ENCODE data around the gene SOCS2.
A peak's percentile ranks its signal among the peaks of the same experiment; 100 is the strongest.

SOCS2 gene

DNA sequence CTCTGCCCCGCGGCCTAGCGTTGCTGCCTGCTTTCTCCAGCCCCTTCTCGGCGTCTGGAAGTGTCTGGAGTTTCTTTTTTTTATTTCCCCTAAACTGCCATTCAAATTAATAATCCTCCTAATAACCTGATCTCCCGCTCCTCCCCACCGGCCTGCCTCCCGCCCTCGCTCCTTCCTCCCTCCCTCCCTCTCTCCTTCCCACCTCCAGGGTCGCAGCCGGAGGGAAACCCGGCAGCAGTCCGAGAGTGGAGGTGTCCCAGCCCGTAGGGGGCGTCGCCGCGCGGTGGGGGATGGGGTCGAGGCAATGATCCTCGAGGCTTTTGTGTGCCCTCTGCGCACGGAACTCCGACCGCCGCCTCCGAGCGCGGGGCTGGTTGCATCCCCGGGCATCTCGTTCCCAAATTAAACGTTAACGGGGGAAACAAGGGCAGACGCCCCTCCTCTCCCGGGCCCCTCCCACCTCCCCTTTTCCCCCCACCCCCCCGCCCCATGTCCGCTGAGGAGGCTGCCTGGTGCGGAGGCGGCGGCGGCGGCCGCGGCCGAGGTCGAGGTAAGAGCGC, 1.0 kb upstream of the SOCS2 start:
- TF ChIP-seq Cebpa-rat (IDR thresholded peaks at IDR 0.05) = no peak
- H3K4me1 ChIP-seq = peaks cover 20 to 38% (median 34%) of the 10 kb centered on the region in 10 experiments; a peak in 19 of 20 replicates
- H3K4me2 ChIP-seq = peak overlapping the region; percentile 91 to 100 (median 99)
- peaks cover 84 to 100% (median 98%) of the 10 kb centered on the region in 11 experiments for H3K27me3 ChIP-seq
- peak overlapping the region; percentile 65 to 77 (median 71); a peak in 21 of 22 replicates for H3K9ac ChIP-seq
- H4K20me1 ChIP-seq = peaks cover 9 to 56% (median 46%) of the 10 kb centered on the region in 11 experiments; a peak in 21 of 22 replicates
- peak overlapping the region; percentile 59 to 83 (median 70) for H3K4me3 ChIP-seq
- peak overlapping the region in 10 of 11 experiments; percentile 6 to 75 (median 62); a peak in 17 of 22 replicates for H3K27ac ChIP-seq
- H3K36me3 ChIP-seq = no peaks in the 10 kb centered on the region
- H3K9me3 ChIP-seq (replicated peaks in 1 of 11) = no peaks in the 10 kb centered on the region

DNA sequence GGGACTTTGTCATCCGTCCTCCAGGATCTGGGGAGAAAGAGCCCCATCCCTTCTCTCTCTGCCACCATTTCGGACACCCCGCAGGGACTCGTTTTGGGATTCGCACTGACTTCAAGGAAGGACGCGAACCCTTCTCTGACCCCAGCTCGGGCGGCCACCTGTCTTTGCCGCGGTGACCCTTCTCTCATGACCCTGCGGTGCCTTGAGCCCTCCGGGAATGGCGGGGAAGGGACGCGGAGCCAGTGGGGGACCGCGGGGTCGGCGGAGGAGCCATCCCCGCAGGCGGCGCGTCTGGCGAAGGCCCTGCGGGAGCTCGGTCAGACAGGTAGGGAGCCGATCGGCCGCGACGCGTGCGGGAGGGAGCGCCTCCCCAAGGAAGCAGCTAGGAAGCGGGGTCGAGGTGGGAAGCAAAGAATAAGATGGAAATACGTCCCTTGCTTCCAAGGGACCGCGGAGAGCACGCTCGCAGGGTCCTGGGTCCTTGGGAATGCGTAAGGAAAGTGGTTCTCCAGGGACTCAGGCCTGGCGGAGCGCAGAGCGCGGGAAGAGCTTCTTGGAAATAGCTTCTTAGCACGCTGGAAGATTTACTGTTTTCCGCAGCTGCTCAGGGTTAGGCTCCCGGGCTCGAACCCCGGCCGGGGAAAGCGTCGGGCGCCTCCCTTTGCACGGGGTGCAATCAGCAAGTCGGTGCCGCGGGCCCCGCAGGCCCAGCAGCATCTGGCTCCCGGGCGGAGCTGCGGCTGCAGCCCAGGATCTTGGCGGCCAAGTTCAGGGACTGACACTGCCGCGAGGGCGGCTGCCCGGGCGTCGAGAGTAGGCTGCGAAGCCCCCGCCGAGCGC, 457 bp downstream of the SOCS2 start:
- H3K4me1 ChIP-seq = peaks cover 20 to 38% (median 34%) of the 10 kb centered on the region in 10 experiments; a peak in 19 of 20 replicates
- peaks cover 9 to 56% (median 46%) of the 10 kb centered on the region in 11 experiments; a peak in 21 of 22 replicates for H4K20me1 ChIP-seq
- peak overlapping the region in 4 of 11 experiments; percentile 3 to 47 (median 14); a peak in 4 of 22 replicates for H3K9ac ChIP-seq
- peak overlapping the region; percentile 85 to 100 (median 97) for H3K4me2 ChIP-seq
- TF ChIP-seq Cebpa-rat (IDR thresholded peaks at IDR 0.05) = no peak
- peak overlapping the region; percentile 43 to 83 (median 68); a peak in 19 of 20 replicates for H3K4me3 ChIP-seq
- H3K27me3 ChIP-seq = peaks cover 94 to 100% (median 100%) of the 10 kb centered on the region in 11 experiments
- H3K9me3 ChIP-seq (replicated peaks in 1 of 11) = no peaks in the 10 kb centered on the region
- no peak overlapping the region for H3K27ac ChIP-seq
- no peaks in the 10 kb centered on the region for H3K36me3 ChIP-seq

DNA sequence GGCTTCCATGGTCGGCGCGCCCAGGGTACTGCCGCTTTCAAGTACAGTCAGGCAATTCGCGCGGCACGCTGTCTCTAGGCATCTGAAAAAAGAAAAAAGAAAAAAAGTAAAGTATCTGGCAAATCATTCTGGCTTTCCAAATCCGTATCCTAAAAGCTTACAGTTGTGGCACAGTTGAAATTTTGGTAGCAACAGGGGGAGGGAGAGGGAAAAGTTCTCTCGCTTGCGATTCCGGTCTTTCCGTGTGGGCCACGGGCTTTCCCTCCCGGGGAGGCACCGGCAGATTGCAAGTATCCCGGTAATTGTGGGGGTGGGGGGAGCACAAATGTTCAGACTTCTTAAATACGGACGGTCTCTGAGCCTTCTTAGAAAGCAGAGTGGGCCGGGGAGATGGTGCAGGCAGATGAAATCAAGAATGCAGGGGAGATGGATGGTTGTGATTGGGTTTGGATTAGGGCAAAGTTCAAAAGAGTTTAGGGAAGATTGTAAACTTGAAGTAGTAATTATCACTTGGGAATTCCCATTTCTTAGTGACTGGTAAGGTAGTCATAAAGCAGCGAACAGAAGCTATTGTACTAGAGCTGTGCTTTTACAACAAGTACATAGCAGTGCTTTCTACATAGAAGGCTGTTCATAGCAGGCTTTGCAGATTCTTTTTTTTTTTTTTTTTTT, 1.2 kb downstream of the SOCS2 start:
- Histone ChIP-seq H3K4me2 (peak overlapping the region; percentile 85 to 100 (median 97); a peak in 21 of 22 replicates), H3K27me3 (peaks cover 96 to 100% (median 100%) of the 10 kb centered on the region in 11 experiments), H3K4me1 (peaks cover 20 to 38% (median 34%) of the 10 kb centered on the region in 10 experiments; a peak in 19 of 20 replicates), H3K36me3 (no peaks in the 10 kb centered on the region), H3K27ac (no peak overlapping the region), H4K20me1 (peaks cover 9 to 56% (median 46%) of the 10 kb centered on the region in 11 experiments; a peak in 21 of 22 replicates), H3K4me3 (peak overlapping the region in 8 of 10 experiments; percentile 60 to 83 (median 70); a peak in 14 of 20 replicates), H3K9ac (peak overlapping the region in 2 of 11 experiments; percentile 4 to 24; a peak in 3 of 22 replicates), H3K9me3 (replicated peaks in 1 of 11) (no peaks in the 10 kb centered on the region)
- no peak for TF ChIP-seq Cebpa-rat (IDR thresholded peaks at IDR 0.05)

DNA sequence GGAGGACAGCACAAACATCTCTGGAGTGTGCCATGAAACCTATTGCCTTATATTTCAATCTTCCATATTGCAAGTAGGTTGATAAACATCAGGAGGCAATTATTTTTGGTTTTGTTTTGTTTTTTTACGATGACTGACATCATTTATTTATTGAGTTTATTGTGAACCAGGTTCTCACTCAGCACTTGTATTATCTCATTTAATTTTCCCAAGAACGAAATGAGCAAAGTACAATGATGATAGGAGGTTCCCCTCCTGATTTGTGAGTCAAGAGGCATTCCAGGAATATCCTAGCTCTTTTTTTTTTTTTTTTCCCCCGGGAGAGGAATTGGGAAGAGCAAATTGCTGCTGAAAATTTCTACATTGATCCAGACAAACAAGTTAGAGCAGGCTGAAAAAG, 4.7 kb downstream of the SOCS2 start:
- TF ChIP-seq Cebpa-rat (IDR thresholded peaks at IDR 0.05) = no peak
- H3K4me1 ChIP-seq = peaks cover 11 to 17% (median 15%) of the 10 kb centered on the region in 10 experiments; a peak in 19 of 20 replicates
- H3K27me3 ChIP-seq = peaks cover 75 to 97% (median 86%) of the 10 kb centered on the region in 11 experiments
- no peak overlapping the region for H3K4me2 ChIP-seq
- no peak overlapping the region for H3K9ac ChIP-seq
- no peaks in the 10 kb centered on the region for H3K36me3 ChIP-seq
- no peak overlapping the region for H3K27ac ChIP-seq
- H3K4me3 ChIP-seq = no peak overlapping the region
- H3K9me3 ChIP-seq (replicated peaks in 1 of 11) = no peaks in the 10 kb centered on the region
- peaks cover 9 to 34% (median 24%) of the 10 kb centered on the region in 11 experiments; a peak in 21 of 22 replicates for H4K20me1 ChIP-seq

DNA sequence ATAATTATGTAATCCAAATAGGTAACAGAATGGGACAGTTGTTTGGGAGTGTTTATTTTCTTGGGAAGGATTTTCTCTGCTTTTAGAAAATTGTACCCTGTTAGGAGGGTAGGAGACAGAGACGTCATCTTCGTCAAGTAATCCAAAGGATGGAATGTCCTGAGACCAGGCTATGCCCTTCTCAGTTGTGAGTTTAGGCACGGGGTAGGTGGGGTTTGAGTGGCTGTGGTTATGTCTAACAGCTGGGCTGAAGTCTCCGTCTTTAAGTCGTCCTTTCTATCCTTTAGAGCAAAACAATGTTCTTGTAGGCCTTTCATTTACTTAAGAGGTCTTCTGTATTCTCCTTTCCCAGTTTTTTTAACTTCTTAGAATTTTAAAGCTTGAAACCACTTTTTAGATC, 5.7 kb downstream of the SOCS2 start:
- Histone ChIP-seq H3K4me3 (no peak overlapping the region), H3K36me3 (no peaks in the 10 kb centered on the region), H3K9me3 (replicated peaks in 1 of 11) (no peaks in the 10 kb centered on the region), H3K9ac (no peak overlapping the region), H3K27ac (no peak overlapping the region), H3K4me1 (peaks cover 2 to 7% (median 5%) of the 10 kb centered on the region in 10 experiments; a peak in 17 of 20 replicates), H3K4me2 (no peak overlapping the region), H3K27me3 (peaks cover 69 to 97% (median 83%) of the 10 kb centered on the region in 11 experiments), H4K20me1 (peaks cover 8 to 24% (median 14%) of the 10 kb centered on the region in 11 experiments; a peak in 21 of 22 replicates)
- no peak for TF ChIP-seq Cebpa-rat (IDR thresholded peaks at IDR 0.05)

DNA sequence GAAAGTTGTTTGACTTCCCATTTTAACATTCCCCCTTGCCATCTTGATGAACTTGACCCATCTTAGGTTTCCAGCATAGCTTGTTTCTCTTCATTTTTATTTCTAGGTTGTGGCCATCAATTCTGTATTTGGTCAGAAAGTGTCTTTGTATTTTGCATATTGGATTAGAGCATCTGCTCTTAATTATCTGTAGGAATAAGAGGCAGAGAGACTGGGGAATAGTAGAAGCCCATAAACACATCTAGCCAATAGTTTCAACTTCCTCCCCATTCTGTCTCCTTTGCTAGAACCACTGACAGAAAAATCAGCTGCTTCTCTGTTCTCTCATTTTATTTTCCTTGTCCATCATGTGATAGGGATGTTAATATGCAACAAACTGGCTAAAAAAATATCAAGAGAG, 8.2 kb downstream of the SOCS2 start:
- 0 out of 22 replicates have a peak, but pooled peaks cover 0 to 6% (median 0%) of the 10 kb centered on the region in 11 experiments for H4K20me1 ChIP-seq
- H3K9me3 ChIP-seq (replicated peaks in 1 of 11) = no peaks in the 10 kb centered on the region
- peaks cover 0 to 8% (median 0%) of the 10 kb centered on the region in 10 experiments; a peak in 5 of 20 replicates for H3K4me1 ChIP-seq
- H3K27me3 ChIP-seq = peaks cover 53 to 97% (median 81%) of the 10 kb centered on the region in 11 experiments
- no peaks in the 10 kb centered on the region for H3K36me3 ChIP-seq
- no peak for TF ChIP-seq Cebpa-rat (IDR thresholded peaks at IDR 0.05)
- H3K4me3 ChIP-seq = no peak overlapping the region
- no peak overlapping the region for H3K4me2 ChIP-seq
- H3K27ac ChIP-seq = no peak overlapping the region
- H3K9ac ChIP-seq = no peak overlapping the region

DNA sequence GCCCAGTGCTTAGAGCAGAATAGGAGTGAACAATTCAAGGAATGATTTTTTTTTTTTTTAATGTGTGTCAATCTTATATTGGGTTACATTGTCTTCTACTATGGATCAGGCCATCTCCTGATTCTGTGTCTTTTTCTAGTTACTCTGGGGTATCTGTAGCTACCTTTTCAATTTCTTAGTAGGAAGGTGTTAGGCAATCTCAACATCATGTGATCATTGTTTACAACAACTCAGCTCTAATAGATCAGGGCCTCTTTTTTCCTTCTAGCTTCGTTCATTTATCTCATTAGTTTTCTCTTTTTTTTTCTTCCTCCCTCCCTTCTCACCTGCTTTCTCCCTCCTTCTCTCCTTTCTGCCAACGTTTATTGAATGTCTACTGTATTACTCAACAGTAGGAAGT, 8.9 kb downstream of the SOCS2 start:
- no peaks in the 10 kb centered on the region for H3K9me3 ChIP-seq (replicated peaks in 1 of 11)
- no peak overlapping the region for H3K27ac ChIP-seq
- TF ChIP-seq Cebpa-rat (IDR thresholded peaks at IDR 0.05) = no peak
- H3K4me2 ChIP-seq = no peak overlapping the region
- H3K4me3 ChIP-seq = no peak overlapping the region
- H3K9ac ChIP-seq = no peak overlapping the region
- H3K27me3 ChIP-seq = peaks cover 46 to 96% (median 76%) of the 10 kb centered on the region in 11 experiments
- H3K36me3 ChIP-seq = no peaks in the 10 kb centered on the region
- H4K20me1 ChIP-seq = no peaks in the 10 kb centered on the region
- peaks cover 0 to 8% (median 0%) of the 10 kb centered on the region in 10 experiments; a peak in 5 of 20 replicates for H3K4me1 ChIP-seq

DNA sequence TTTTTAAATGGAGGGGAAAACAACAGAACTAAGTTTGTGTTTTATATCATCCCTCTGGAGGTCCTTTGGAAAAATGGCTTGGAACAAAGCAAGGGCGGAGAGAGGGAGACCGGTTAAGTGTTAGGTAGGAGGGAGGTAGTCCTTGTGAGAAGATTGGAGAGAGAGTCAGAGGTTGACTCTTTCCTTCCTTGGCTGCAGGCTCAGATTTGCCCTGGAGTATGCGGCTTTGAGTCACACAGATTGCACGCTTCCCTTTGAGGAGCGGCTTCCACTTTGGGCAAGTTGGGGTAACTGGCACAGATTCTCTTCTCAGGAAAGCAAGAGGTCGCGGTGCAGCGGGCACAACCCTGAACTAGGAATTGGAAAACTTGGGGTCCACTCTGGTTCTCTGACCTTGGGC, 9.9 kb downstream of the SOCS2 start:
- TF ChIP-seq Cebpa-rat (IDR thresholded peaks at IDR 0.05) = no peak
- no peak overlapping the region for H3K27ac ChIP-seq
- H3K27me3 ChIP-seq = peaks cover 36 to 96% (median 72%) of the 10 kb centered on the region in 11 experiments
- no peaks in the 10 kb centered on the region for H3K9me3 ChIP-seq (replicated peaks in 1 of 11)
- peaks cover 0 to 8% (median 0%) of the 10 kb centered on the region in 10 experiments; a peak in 5 of 20 replicates for H3K4me1 ChIP-seq
- no peaks in the 10 kb centered on the region for H3K36me3 ChIP-seq
- H3K4me3 ChIP-seq = no peak overlapping the region
- no peak overlapping the region for H3K9ac ChIP-seq
- H3K4me2 ChIP-seq = no peak overlapping the region
- H4K20me1 ChIP-seq = no peaks in the 10 kb centered on the region
